Psoas muscle (tissue), 8 donors: ENCODE data around the gene SLC30A2. TPM values are rescaled to one million over a fixed set of nuclear protein-coding genes. Genes with fewer than 3 reads are reported as not detected.

ENCODE experiments used
- ATAC-seq, 4 donors: fragments of 200-7000 bp; cut with Tn5 transposase; one replicate each; pipeline ENCODE4 v1.9.1; 2020; ENCODE audit warnings: moderate library complexity in 3 of 4, mild to moderate bottlenecking in 2 of 4
- DNase-seq, 2 donors: peaks; one replicate each; pipeline ENCODE4 v3.0.0-alpha.2; 2020
- H3K27ac ChIP-seq: fragments of 200-600 bp; one replicate; pipeline ENCODE4 v1.8.0; 2022
- H3K27me3 ChIP-seq, 3 donors: fragments of 200-600 bp in 1 of 3; one replicate each; pipeline versions ENCODE4 v1.6.1 to v1.8.0; 2013 to 2022; ENCODE audit warnings: low read length in 2 of 3, mild to moderate bottlenecking in 2 of 3, moderate library complexity in 1 of 3; ENCODE audit not compliant: insufficient read depth in 3 of 3
- H3K36me3 ChIP-seq, 2 donors: fragments of 200-600 bp in 1 of 2; one replicate each; pipeline versions ENCODE4 v1.6.1 to v1.8.0; 2013 to 2022; ENCODE audit warnings: low read depth in 1 of 2, mild to moderate bottlenecking in 1 of 2, moderate library complexity in 1 of 2; ENCODE audit not compliant: insufficient read depth in 1 of 2
- H3K4me1 ChIP-seq: fragments of 200-600 bp; one replicate; pipeline ENCODE4 v1.8.0; 2022
- H3K4me3 ChIP-seq: fragments of 200-600 bp; one replicate; pipeline ENCODE4 v1.8.0; 2022; ENCODE audit warnings: mild to moderate bottlenecking
- H3K9me3 ChIP-seq: fragments of 200-600 bp; one replicate; pipeline ENCODE4 v1.8.0; 2022
- WGBS, 3 donors: extraction: QIAGEN DNeasy Blood & Tissue Kit; methylation state at CpG; one replicate each; pipeline versions ENCODE4 v1.1.6 to v1.1.7; 2013; 5-methylcytosine and 5-hydroxymethylcytosine counted together
- intact Hi-C, 2 donors: fragments of 100-400 bp; cut with DNase I; formaldehyde crosslinking; loops; one replicate each; pipeline versions ENCODE4 v1.11.0 to v1.14.2; 2022
- polyA plus RNA-seq, 3 donors: library from polyadenylated mRNA; stranded (reverse); fragments of 200-250 nt; gene quantifications; one replicate each; pipeline ENCODE4 v1.2.3, GENCODE V29; 2013
- total RNA-seq, 4 donors: library from RNA; stranded (reverse); fragmentation: NEBNext Ultra II Directional in 2 of 4; extraction: Animal tissue kit (Norgen Biotek cat#: 25700) in 2 of 4; gene quantifications; one replicate each; pipeline versions ENCODE4 v1.2.1 to v1.2.4, GENCODE V29; 2021 to 2023
- TF ChIP-seq, protein P1 (sequence below): fragments of 200-600 bp; IDR thresholded peaks from one replicate; pipeline ENCODE4 v1.8.0; 2022; ENCODE audit warnings: antibody characterized with exemption
- donor health status: healthy with polysubstance abuse.
- donor health status: DM: no; HTN: no; CAD: no; lungs with moderate emphysema.
- donor health status: Bipolar disorder and iron deficiency.
- donor health status: healthy.
- donor health status: DM: yes; HTN: yes; CAD: no.
- donor health status: DM: no; HTN: no; CAD: no.
- donor health status: DM: no; HTN: no; CAD: no.
- donor health status: DM: yes; HTN: yes; CAD: no.

SLC30A2 gene
- total and polyA plus RNA-seq, 7 donors, result 0.21 to 7.8 (median 1.2) TPM

DNA sequence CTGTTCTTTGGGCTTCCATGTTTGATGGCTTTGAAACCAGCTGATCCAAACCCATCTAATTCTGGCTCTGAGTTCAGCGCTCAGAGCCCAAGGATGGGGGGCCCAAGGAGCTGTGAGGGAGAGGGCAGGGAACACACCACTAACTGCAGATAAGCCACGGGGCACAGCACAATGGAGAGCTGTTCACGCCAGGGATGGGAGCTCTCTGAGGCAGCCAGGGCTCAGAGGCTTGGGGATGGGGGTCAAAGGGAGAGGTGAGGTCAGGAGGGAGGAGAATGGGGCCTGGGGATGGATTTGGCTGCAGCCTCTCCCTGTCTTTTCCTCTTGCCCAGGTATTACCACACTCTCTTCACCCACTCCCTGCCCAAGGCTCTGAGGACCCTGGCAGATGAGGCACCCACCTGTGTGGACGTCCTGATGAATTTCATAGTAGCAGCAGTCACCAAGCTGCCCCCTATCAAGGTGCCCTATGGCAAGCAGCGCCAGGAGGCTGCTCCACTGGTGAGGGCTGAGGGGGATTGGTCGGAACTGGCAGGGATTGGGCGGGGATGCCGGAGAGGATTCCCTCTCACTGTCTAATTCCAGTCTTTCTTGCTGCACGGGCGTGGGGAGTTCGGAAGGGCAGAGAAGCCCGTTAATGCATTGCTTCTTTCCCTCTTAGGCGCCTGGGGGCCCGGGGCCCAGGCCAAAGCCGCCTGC lies 11.3 kb downstream of the SLC30A2 start:
- intact Hi-C loops, result loop anchor here (5.0 kb wide), 3 partner anchors 58 to 128 kb away; no protein-coding TSS in a partner anchor
- DNase-seq (no peak), ATAC-seq (no peak)
- TF ChIP-seq, protein P1, sequence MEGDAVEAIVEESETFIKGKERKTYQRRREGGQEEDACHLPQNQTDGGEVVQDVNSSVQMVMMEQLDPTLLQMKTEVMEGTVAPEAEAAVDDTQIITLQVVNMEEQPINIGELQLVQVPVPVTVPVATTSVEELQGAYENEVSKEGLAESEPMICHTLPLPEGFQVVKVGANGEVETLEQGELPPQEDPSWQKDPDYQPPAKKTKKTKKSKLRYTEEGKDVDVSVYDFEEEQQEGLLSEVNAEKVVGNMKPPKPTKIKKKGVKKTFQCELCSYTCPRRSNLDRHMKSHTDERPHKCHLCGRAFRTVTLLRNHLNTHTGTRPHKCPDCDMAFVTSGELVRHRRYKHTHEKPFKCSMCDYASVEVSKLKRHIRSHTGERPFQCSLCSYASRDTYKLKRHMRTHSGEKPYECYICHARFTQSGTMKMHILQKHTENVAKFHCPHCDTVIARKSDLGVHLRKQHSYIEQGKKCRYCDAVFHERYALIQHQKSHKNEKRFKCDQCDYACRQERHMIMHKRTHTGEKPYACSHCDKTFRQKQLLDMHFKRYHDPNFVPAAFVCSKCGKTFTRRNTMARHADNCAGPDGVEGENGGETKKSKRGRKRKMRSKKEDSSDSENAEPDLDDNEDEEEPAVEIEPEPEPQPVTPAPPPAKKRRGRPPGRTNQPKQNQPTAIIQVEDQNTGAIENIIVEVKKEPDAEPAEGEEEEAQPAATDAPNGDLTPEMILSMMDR, result no peak
- Histone ChIP-seq H3K4me1 (peaks cover 35% of the 10 kb centered on the region), H3K4me3 (peak overlapping the region; percentile 80), H3K9me3 (no peaks in the 10 kb centered on the region), H3K36me3 (no peaks in the 10 kb centered on the region), H3K27ac (peak overlapping the region; percentile 94), H3K27me3 (no peaks in the 10 kb centered on the region)
- 16 to 22% (median 19%) methylated on average over 13 to 15 of the region's 15 CpGs for WGBS, 3 donors

DNA sequence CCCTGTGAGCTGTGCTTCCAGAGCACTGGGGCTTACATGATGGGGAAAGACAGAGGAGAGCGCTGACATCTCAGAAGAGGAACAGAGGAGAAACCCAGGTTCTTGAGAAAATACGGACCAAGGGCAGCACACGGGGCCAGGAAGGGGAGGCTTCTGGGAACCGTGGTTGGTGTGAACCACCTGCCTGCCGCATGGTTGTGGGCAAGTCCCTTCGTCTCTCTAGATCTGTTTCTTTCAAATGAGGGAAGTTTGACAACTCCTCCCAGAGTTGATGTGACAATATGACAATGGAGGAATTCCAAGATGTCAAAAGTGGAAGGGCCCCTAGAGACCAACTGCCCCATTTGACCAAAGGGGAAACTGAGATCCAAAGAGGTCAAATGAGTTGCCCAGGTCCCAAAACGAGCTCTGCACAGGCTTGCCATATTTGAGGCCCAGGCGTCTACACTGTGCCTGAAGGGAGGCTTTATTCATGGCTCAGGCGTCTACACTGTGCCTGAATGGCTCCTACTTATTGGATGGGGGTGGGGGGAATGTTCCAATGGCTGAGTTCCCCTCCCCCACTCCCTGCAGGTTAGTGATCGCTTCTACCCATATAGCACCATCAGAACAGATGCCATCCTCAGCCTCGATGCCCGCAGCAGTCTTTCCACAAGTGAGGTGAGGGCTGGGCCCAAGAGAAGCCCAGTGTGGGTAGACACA lies 13.1 kb downstream of the SLC30A2 start:
- no peaks in the 10 kb centered on the region for H3K9me3 ChIP-seq
- 82 to 84% (median 84%) methylated on average over 12 of the region's 12 CpGs for WGBS, 3 donors
- ATAC-seq (no peak), DNase-seq (peak in 1 of 2 donors; percentile 40)
- no peak overlapping the region for H3K4me3 ChIP-seq
- intact Hi-C loops, result no loop called here
- no peaks in the 10 kb centered on the region for H3K27me3 ChIP-seq
- H3K36me3 ChIP-seq, result no peaks in the 10 kb centered on the region
- TF ChIP-seq, protein P1, result no peak
- H3K27ac ChIP-seq, result no peak overlapping the region
- peaks cover 20% of the 10 kb centered on the region for H3K4me1 ChIP-seq

DNA sequence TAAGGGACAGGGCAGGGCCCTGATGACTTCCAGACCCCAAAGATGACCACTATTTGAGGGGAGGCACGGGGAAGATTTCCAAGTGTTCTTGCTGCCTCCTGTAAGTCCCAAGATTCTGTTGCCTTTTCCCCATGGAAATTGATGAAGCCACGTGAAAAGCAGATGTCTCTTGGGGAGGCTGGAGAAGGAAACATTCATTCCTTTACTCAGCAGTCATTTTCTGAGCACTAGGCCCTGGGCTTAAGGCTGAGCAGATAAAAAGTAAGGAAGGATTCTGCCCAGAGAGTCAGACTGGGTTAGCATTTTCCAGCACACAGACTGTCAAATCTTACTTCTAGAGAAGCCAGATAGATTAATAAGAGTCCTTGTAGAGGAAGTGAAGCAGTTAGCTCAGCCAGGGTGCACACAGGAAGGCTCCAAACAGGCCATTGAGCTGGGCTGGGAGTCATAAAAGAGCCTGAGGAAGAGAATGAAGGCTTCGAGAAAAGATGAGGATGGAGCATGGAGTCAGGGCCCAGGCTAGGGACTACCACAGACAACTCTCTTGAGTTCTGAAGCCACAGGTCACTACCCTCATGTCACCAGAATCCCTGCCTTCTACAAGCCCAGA lies 14.2 kb downstream of the SLC30A2 start:
- H3K4me1 ChIP-seq, result peaks cover 9% of the 10 kb centered on the region
- H3K27ac ChIP-seq, result no peak overlapping the region
- TF ChIP-seq, protein P1, result no peak
- no peaks in the 10 kb centered on the region for H3K27me3 ChIP-seq
- no peaks in the 10 kb centered on the region for H3K36me3 ChIP-seq
- intact Hi-C loops, result no loop called here
- ATAC-seq (no peak), DNase-seq (no peak)
- no peak overlapping the region for H3K4me3 ChIP-seq
- H3K9me3 ChIP-seq, result no peaks in the 10 kb centered on the region
- 67 to 72% (median 69%) methylated on average over 3 of the region's 3 CpGs for WGBS, 3 donors

DNA sequence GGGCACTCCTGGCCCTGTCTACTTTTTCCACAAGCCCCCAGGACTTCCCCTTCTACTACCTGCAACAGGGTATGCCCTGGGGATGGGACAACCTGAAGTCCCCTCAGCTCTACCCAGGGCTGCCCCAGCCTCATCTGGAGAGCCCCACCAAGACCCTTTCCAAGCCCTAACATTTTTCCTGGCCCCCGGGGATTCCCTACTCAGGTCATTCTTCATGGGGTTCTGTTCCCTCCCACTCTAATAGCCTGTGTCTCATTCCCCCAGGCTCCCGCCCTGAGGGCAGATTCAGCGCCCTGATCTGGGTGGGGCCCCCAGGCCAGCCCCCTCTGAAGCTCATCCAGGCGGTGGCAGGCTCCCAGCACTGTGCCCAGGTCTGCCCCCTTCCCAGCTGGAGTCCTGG lies 14.7 kb downstream of the SLC30A2 start:
- intact Hi-C loops, result no loop called here
- WGBS, 3 donors, result 86 to 88% (median 87%) methylated on average over 4 of the region's 4 CpGs
- TF ChIP-seq, protein P1, result no peak
- no peak for ATAC-seq
- peak in 1 of 2 donors; percentile 28 for DNase-seq
- Histone ChIP-seq H3K4me3 (no peak overlapping the region), H3K36me3 (no peaks in the 10 kb centered on the region), H3K4me1 (peaks cover 8% of the 10 kb centered on the region), H3K27ac (no peak overlapping the region), H3K27me3 (no peaks in the 10 kb centered on the region), H3K9me3 (no peaks in the 10 kb centered on the region)
